HG02763 (cell line): ENCODE results near the gene ING1.

Experiments
- ATAC-seq: cut with Tn5 transposase; IDR thresholded peaks from one replicate; pipeline ENCODE4 v1.9.1; 2021; ENCODE audit warnings: mild to moderate bottlenecking, moderate library complexity; ENCODE audit not compliant: unreplicated experiment

Gene ING1

GRCh38 chr13:110769097-110769496 lies 55.6 kb downstream of the ING1 start:
- no peak for ATAC-seq

DNA sequence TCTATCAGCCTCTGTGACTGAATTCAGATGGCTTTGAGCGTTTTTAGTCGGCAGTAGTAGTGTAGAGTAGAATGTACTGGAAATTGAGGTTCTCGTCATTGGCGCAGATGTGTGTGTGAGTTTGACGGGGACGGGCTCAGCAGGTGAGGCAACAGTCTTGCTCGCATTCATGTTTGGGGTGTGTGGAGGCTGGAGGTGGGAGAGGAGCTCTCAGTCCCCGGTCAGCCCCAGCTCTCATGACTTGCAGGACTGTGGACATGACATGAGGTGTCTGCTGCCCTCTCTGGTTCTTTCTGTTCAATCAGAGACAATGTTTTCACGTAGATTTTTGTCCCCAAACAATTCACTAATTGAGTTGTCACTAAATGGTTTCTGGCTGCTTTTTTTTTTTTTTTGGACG lies 57.2 kb downstream of the ING1 start:
- no peak for ATAC-seq

- ATAC-seq = no peak
These were observed 57.7 kb downstream of the ING1 start for GRCh38 chr13:110771194-110771593.

GRCh38 chr13:110772091-110772984 lies 58.8 kb downstream of the ING1 start:
- ATAC-seq = no peak
